Measurements from ENCODE around the gene MEIS2.

MEIS2 gene

GRCh38 chr15:37109168-37109871, 9.0 kb upstream of the MEIS2 start:
- no peak for DNase-seq (ENCODE audit: low read depth)
- TF ChIP-seq CTCF (IDR thresholded peaks at IDR 0.05; ENCODE audit: low read depth, low read length, missing control alignments), result no peak
- no peak overlapping the region for H3K4me3 ChIP-seq (ENCODE audit: low read depth, low read length)

GRCh38 chr15:37108381-37109167, 8.2 kb upstream of the MEIS2 start:
- no peak overlapping the region for H3K4me3 ChIP-seq (ENCODE audit: low read depth, low read length)
- no peak for TF ChIP-seq CTCF (IDR thresholded peaks at IDR 0.05; ENCODE audit: low read depth, low read length, missing control alignments)
- no peak for DNase-seq (ENCODE audit: low read depth)

- no peak overlapping the region for H3K4me3 ChIP-seq (ENCODE audit: low read depth, low read length)
- no peak for TF ChIP-seq CTCF (IDR thresholded peaks at IDR 0.05; ENCODE audit: low read depth, low read length, missing control alignments)
- no peak for DNase-seq (ENCODE audit: low read depth)
Observed at GRCh38 chr15:37107744-37108380, 7.5 kb upstream of the MEIS2 start.

- no peak for DNase-seq (ENCODE audit: low read depth)
- no peak overlapping the region for H3K4me3 ChIP-seq (ENCODE audit: low read depth, low read length)
- TF ChIP-seq CTCF (IDR thresholded peaks at IDR 0.05; ENCODE audit: low read depth, low read length, missing control alignments), result no peak
Observed at GRCh38 chr15:37107071-37107743, 6.9 kb upstream of the MEIS2 start.

- no peak overlapping the region for H3K4me3 ChIP-seq (ENCODE audit: low read depth, low read length)
- TF ChIP-seq CTCF (IDR thresholded peaks at IDR 0.05; ENCODE audit: low read depth, low read length, missing control alignments), result peak; percentile 43
- no peak for DNase-seq (ENCODE audit: low read depth)
Observed at GRCh38 chr15:37106490-37107001, 6.2 kb upstream of the MEIS2 start.

GRCh38 chr15:37105889-37106288, 5.5 kb upstream of the MEIS2 start:
- no peak for DNase-seq (ENCODE audit: low read depth)
- TF ChIP-seq CTCF (IDR thresholded peaks at IDR 0.05; ENCODE audit: low read depth, low read length, missing control alignments), result no peak

More at GRCh38 chr15:37105889-37106288, 5.5 kb upstream of the MEIS2 start:
- no peak overlapping the region for H3K4me3 ChIP-seq (ENCODE audit: low read depth, low read length)
